NCI-H2081 (cell line): ENCODE data around the gene ATXN7L2.

Experiments used
- DNase-seq, 2 experiments: peaks; one replicate each; lab custom pipeline; 2025; lab: John Stamatoyannopoulos, UW

Gene ATXN7L2

DNA sequence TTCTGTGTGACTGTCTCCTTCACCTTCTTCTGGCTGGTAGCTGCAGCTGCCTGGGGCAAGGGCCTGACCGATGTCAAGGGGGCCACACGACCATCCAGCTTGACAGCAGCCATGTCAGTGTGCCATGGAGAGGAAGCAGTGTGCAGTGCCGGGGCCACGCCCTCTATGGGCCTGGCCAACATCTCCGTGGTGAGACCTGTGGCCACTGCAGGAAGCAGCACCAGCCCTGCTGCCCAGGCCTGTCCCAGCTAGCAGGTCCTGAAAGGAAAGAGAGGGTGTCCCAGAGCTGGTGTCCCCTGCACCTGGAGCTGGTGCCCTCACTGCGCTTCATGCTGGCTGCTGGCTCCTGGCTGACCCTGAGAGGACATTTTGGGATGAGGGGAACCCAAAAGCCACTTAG is 5.9 kb upstream of the ATXN7L2 start:
- DNase-seq: no peak

DNA sequence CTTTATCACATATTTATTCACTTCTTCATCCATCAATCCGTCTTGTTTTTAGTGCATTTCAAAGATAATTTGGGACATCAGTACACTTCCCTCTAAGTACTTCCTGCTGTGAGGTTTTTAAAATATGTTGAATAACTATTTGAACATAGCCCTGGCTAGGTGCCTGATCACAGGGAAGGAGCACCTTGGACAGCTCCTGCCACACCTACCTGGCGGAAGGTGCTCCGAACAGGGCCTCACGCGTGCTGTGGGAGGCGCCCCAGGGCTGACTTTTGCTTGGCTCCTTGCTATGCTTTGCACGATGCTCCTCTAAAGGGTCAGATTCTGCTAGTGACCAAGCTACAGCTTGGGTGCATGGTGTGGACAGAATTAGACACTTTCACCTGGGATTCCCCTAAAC is 4.9 kb upstream of the ATXN7L2 start:
- no peak for DNase-seq

DNA sequence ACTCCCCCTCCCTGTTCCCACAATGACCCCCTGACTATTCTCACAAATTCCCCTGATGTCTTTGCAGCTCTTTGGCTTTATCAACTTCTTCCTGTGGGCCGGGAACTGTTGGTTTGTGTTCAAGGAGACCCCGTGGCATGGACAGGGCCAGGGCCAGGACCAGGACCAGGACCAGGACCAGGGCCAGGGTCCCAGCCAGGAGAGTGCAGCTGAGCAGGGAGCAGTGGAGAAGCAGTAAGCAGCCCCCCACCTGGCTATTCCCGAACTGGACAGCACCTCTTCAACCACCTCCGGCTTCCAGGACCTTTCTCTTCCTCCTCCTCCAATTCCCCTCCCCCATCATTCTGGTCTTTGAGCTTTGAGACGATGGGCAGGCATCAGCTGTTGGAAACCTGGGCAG is 4.4 kb upstream of the ATXN7L2 start:
- DNase-seq: no peak

DNA sequence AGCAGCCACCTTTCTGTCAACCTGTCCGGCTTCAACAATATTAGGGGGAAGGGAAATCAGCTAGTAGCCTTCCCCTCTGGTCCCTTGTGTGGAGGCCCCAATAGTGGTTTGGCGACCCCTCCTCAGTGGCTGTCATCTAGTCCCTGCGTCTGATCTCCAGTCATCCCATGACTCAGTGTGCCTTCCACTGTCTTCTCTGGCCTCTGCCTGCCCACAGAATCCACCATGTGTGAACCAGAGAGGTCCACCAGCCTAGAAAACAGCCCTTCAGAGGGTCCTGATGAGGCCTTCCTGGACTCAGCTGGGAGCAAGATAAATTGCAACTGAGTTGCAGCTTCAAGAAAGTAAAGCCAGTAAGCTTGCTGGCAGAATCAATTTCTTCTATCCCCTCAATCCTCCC is 3.8 kb upstream of the ATXN7L2 start:
- DNase-seq: no peak

DNA sequence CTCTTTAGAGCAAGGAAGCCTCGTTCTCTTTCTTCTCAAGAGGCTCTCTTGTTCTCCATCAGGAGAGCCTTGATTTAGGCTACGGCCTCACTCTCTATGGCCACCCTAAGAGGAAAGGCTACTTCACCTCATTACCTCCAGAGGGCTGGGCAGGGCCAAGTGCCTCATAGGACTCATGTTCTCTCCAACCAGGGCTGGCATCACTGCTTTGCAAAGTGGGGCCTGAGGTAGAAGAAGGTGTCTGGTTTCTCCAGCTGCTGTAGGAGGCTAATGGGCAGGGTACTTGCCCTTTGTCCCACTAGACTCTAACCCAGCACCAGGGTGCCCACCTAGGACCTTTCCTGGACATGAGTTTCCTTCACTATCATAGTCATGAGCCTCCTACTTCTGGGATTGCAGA is 2.1 kb upstream of the ATXN7L2 start:
- DNase-seq: no peak

DNA sequence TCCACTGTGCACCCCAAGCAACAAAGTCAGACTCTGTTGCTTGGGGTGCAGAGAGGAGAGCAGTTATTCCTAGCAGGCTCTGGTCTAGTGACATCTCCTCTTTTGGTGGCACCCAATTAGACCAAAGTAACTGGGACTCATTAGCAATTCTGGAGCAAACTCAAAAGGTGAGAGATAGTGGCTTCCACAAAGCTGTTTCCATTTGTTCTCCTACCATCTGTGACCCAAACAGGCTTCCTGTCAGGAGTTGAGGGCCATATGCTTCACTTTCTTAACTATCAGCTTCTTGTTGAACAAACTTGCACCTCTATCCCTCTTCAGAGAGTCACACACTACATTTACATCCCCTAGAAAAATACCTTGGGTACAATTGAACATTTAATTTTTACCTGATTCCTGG is 1.5 kb upstream of the ATXN7L2 start:
- no peak for DNase-seq

DNA sequence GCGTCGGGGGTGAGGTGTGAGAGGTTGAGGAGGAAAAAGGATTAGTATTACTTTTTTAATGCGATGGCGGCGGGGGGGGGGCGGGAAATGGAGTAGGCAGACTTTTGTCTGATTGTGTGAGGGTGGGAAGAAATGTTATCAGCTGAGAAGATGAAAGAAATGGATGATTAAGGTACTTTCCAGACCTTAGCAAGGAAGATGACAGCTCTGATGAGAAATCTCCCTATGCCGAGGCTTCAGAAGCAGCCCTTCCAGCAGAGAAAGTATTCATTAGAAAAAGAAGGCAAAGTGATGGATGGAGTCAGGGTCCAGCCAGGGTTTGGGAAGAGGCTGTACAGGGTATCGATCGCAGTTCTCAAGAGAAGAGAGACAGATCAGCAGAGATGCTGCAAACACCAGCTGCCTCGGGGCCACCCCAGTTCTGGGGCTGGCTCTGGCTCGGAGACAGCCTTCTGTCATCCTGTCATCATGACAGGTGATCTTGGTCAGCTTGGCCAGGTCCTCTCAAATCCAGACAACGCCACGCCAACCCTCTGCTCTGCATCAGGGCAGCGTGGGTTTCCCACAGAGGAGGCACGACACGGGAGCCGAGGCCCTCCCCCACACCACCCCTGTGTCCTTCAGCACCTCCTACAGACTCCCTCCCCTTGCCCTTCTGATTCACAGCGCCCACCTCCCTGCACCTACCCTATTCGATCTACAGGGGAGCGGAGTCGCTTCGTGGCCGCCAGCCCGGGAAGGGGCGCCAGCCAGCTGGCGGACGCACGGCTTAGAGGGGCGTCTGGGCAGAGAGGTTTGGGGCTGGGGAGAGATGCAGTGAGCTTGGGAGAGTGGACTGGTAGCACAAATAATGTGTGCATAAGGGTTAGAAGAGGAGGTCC is 674 bp upstream of the ATXN7L2 start:
- peak in 1 of 2 experiments; percentile 38 for DNase-seq

DNA sequence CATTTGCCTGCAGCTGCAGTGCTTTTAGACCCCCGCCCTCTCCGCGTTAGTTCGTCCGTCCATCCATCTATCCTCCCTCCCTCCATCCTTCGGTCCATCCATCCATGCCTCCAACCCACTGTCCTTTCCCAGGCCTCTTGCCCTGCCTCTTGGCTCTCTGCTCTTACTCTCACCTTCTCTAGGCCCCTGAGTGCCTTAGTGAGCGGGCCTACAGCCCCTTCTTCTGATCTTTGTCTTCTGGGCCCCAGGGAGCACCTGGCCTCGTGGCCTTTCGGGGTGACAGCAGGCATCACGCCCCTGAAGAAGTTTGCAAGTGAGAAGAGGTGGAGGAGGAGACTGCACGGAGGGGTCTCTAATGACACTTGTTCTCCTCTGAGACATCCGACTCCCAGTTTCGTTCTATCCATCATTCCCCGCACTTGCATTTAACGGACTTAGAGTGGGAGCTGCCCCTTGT is 842 bp downstream of the ATXN7L2 start:
- no peak for DNase-seq

DNA sequence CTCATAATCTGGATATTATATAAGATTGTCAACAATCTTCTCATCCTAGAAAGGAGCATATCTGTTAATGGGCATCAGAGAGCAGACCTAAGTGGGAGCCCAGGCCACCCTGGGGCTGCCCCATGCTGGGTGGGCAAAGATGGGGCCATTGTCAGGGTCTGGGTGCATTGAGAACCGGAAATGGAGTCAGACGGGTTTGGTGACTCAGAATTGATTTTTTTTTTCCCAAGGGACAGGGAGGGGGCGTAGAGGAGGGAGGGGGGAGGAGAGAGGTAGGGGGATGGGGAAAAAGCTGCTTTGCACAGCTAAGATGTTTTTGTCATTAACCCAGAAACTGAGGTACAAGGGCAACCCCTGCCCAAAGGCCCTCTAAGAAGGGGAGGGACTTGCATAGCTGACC is 1.3 kb downstream of the ATXN7L2 start:
- DNase-seq: no peak

DNA sequence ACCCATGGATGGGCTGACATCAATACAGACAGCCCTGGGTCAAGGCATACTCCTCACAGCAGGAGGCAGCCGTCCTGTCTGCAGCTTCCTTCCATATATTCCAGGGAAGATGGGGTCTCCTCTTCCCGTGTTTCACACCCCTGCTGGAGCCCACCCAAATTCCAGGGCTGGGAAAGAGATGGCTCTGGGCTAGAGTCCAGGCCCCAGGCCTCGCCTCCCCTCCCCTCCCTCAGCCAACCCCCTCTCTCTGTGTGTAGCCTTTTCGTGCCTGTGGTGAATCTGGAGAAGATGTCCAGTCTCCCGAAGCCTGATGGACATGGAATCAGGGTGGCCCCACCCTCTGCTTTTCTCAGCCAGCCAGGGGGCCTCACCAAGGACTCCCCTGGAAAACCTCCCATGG is 3.6 kb downstream of the ATXN7L2 start:
- no peak for DNase-seq

DNA sequence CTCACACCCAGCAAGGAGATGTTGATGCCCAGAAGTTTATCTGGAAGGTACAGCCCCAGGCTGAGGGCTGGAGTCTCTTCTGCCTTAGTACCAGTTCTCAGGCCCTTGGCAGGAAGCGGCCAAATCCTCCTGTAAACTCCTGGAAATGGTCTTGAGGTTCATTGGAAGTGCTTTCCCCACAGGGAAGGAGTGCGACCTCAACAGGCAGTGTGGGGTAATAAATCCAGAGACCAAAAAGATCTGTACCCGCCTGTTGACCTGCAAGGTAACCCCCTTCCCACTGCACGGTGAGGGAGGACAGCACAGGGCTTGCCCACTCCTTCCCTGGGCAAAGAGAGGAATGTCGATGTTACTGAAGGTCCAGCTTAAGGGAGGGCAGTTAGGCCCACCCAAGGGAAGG is 4.5 kb downstream of the ATXN7L2 start:
- DNase-seq: no peak

DNA sequence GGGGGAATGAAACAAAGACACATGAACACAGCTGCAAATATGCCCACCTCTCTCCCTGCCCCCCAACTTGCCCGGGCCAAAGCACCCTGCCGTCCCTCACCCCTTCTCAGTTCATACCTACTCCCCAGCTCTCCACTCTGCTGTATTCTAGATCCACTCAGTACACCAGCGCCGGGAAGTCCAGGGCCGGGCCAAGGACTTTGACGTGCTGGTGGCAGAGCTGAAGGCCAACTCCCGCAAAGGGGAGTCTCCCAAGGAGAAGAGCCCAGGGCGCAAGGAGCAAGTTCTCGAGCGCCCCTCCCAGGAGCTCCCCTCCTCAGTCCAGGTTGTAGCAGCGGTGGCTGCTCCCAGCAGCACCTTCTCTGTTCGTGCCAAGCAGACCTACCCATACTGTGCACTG is 5.0 kb downstream of the ATXN7L2 start:
- DNase-seq: no peak

DNA sequence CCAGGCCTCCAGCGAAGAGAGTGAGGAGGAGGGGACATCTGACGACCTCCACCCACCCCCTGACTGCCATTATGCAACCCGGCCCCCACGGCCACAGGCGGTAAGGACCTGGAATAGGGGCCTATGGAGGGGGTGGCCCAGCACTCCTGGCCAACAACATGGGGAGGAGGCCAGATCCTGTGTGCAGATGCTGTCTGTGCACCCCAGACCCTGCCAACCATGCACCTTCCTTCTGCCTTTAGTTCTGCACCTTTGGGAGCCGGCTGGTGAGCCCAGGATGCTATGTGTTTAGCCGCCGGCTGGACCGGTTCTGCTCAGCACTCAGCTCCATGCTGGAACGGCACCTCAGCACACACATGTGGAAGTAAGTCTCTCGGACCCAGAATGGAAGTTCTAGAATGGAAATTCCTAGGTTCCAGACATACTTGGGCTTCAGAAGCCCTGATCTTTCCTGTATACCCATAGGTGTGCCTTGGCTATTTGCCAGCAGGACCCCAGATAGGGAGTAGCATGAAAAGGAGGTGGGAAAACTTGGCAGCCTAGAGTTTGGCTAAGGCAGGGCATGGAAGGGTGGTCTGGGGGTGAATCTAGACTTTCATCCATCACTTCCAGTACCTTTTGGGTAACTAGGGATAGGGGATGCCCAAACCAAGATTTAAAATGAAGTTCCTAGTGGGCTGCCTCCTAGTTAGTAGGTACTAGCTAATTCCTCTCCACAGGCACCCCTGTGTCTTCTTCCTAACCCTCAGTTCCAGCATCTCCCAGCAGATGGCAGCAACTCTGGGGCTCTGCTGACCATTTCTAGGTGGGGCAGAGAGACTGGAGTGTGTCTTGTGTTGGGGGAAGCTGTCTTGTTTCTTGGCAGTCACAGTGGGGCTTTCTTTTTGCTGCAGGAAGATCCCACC is 6.6 kb downstream of the ATXN7L2 start:
- no peak for DNase-seq

DNA sequence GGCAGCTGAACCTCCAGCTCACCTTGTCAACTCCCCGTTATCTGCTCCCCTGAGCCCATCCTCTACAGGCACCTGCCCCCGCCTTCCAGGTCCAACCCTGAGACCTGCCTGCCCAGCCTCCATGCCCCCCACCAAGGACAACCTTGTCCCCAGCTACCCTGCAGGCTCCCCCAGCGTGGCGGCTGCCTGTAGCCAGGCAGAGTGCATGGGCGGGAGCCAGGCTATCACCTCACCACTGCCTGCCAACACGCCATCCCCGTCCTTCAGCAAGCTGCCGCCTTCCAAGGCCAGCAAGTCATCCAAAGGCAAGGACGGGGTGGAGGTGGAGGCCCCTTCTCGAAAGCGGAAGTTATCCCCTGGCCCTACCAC is 7.2 kb downstream of the ATXN7L2 start:
- DNase-seq: no peak

DNA sequence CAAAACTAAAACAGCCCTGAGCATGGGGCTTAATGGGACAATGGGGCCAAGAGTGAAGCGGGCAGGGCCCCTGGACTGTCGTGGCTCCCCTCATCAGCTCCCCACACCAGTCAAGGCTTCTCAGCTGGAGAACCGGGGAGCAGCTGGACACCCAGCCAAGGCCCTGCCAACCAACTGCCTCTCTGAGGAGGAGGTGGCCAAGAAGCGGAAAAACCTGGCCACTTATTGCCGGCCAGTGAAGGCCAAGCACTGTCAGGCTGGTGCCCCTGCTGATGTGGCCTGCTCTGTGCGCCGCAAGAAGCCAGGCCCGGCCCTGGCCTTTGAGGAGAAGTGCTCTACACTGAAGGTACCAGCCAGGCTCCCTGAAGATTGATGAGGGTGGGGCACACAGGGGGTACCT is 7.7 kb downstream of the ATXN7L2 start:
- no peak for DNase-seq

DNA sequence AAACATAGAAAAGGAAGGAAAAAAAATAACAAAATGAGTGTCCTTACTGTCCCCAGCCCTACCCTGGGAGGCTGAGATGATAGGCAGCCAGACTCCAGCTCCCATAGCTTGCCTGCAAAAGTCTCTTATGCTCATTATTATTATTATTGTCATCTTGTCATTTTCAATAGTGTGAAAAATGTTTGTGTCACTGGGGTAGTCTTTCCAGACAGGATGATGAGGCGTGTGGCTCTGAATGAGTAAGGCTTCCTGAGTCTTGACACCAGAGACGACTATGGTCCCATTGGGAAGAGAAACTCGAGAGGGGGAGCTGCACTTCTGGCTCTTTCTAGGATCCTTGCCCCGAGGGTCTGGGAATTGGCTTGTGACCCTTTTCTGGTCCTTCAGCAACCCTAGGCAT is 9.1 kb downstream of the ATXN7L2 start:
- DNase-seq: no peak

DNA sequence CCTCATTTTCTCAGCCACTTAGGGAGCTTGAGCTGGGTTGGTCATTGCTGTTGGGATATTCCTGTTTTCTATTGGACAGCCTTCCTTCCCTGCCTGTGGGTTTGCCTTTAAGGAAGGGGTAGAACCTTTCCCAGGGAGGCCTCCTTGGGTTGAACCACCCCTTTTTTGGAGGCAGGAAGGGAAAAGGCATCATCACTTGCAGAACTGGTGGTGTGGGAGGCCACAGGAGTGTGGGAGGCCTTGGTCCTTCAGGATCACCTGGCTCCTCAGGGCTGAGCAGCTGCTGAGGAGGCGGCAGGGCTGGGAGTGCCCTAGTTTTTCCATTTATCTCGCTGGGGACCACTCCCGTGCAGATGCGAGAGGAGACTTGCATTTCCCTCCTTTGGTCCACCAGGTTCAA is 9.5 kb downstream of the ATXN7L2 start:
- DNase-seq: no peak

DNA sequence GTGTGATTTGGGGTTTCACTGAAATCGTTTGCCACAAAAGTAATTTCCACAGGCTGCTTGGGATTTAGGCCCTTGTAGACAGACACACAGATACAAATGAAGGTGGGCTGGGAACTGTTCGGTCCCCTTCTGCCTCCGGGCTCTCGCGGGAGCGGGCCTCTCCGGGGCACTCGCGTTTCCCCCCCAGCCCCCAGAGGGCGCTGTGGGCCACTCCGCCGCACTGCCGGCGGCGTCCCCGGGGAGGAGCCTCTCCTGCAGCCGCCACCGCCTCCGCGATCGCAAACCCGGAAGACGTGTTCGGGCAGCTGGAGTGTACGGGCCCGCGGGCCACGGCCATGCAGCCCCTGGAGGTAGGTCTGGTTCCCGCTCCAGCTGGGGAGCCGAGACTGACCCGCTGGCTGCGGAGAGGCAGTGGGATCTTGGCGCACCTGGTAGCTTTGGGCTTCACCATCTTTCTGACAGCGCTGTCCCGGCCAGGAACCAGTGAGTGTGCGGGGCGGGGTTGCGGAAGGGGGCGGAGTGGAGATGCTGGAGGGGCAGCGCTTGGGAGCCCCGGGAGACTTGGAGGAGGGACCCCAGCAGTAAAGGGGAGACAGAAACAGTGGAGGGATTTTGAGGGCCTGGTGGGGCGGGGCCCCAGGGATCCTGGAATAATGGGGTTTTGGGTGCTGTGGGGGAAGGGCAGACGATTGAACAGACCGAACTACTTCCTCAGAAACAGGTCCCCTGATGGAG is 10.3 kb downstream of the ATXN7L2 start, which contains the start of gene CYB561D1:
Gene CYB561D1, plus strand, starts transcription at position 290 of the 735 bp plus-strand sequence. Its CDS starts 46 bp downstream, at position 336.
- DNase-seq: peak; percentile 61 to 73

DNA sequence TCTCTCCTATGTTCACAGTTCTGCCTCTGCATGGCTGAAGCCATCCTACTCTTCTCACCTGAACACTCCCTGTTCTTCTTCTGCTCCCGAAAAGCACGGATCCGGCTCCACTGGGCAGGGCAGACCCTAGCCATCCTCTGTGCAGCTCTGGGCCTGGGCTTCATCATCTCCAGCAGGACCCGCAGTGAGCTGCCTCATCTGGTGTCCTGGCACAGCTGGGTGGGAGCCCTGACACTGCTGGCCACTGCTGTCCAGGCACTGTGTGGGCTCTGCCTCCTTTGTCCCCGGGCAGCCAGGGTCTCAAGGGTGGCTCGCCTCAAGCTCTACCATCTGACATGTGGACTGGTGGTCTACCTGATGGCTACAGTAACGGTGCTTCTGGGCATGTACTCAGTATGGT is 12.0 kb downstream of the ATXN7L2 start:
- no peak for DNase-seq

DNA sequence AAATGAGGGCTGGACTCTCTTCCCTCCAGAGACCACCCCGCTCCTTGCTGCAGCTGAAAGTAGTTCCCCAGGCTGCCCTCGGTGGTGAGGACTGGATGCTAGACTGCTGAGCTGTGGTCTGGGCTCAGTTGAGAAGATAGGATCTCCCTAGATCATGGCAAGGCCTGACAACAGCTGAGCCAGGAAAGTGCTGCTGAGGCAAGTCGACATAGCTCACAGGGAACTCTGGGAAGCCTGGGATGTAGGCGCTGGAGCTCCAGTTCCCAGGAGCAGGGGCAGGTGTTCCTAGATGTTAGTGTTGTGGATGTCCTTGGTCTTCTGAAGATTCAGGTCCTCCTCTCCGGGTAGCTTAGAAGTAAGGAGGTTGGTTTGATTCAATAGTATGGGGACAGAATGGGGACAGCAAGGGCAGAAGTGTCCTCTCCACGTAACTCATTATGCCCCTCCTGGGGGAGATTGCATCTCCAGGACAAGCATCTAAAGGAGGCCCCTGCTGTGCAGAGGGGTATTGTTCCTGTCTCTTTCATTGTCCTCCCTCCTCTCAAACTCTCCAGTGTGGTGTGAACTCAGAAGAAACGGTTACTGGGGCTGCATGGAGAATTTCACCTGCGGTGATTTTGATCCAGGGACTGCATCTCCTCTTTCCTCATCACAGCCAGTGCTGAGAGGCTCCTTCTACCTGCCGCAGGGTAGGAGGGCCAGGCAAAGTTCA is 13.9 kb downstream of the ATXN7L2 start:
- no peak for DNase-seq

DNA sequence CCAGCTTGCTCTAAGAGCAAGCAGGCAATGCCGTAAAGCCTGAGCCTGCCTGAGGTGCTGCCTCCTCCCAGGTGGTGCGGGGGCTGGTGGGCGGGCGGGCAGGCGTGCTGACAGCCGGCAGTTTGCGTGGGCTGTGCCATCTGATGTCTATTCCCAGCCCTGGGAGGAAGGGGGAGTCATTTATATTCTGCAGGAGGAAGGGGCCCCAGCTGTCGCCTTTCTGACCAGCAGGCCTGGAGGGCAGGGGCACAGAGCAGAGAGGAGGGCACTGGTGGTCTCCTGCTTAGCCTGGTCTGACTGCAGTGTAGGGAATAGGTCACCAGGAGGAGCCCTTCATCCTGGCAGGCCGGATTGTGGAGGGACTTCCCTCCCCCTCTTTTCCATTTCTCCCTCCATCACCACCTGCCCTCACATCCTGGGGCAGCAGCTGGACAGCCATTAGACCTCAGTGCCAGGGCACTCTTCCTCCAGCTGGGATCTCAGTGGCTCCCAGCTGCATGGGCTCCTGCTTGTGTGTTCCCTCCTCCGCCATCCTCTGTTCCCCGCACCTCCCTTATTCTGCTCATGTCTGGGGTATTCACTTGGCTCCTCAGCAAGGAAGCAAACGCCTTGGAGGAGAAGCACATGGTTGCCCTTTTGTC is 14.6 kb downstream of the ATXN7L2 start:
- DNase-seq: peak in 1 of 2 experiments; percentile 61
